HTERT RPE-1 (cell line): Measurements from ENCODE around the gene SPATA13.
"Not testable (repeated sequence)": the region's sequence is repeated elsewhere in the genome, so short reads cannot be mapped to it uniquely, and the experiment has no call there.

Source experiments
- in situ Hi-C: fragments of 300-500 bp; cut with MboI; formaldehyde crosslinking; loops from 4 replicates; pipeline ENCODE4 v1.14.3; 2020; ENCODE audit warnings: low sequenced_read_pairs

The SPATA13 gene

DNA sequence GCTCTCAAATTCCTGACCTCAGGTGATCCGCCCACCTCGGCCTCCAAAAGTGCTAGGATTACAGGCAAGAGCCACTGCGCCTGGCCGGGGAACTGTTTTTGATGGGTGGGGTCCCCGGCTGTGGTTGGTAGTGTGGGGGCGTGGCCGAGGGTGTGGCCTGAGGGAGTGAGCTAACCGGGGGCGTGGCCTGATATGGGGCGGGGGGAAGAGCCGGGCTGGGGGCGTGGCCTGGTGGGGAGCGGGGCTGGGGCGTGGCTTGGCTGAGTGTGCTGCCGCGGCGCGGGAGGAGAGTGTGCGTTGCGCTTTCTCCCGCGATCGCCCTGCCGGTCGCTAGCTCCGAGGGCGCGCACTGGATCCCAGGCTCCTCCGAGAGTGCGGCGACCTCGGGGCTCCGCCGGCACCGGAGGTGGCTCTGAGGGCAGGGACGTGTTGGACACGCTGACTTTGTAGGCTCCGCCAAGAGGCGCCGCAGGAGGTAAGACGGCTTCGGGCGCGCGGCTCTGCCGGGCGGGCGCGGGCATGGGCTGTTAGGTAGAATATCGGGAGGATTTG lies at the start of gene SPATA13:
Gene SPATA13, plus strand, starts transcription at position 263 of the 552 bp plus-strand sequence. CDS start 62,210 bp downstream, outside the sequence.
- in situ Hi-C loops, result no loop called here

DNA sequence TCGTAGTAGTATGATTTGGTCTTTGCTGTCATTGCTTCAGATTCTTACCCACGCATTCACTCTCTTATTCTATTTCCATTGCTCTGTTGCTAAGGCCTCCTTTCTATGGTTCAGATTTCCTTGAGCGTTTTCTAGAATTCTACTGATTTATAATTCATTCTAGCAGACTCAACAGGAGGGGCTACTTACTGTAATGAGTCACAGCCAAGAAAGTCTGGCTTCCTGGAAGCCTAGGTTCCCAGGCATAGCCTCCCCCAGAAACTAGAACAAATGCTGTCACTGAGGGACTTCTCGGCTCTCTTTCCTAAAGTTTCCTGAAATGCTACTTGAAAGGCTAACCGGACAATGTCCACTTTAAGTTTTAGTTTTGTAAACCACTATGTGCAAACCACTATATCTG lies 47.7 kb upstream of the SPATA13 start:
- in situ Hi-C loops, result no loop called here

DNA sequence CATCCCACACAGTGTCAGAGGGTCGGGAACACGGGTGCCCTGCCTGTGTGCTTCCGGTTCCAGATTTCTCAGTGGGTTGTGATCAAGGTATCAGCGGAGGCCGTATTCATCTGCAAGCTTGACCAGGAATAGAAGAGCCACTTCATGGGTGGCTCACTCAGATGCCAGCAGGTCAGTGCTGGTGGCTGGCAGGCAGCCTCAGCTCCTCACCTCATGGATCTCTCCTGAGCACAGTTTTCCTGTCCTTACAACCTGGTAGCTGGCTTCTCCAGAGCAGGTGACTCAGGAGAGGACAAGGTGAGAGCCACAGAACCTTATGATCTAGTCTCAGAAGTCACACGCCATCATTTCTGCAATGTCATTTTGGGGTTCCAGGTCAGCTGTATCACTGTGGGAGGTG lies 44.8 kb upstream of the SPATA13 start:
- in situ Hi-C loops, result no loop called here

DNA sequence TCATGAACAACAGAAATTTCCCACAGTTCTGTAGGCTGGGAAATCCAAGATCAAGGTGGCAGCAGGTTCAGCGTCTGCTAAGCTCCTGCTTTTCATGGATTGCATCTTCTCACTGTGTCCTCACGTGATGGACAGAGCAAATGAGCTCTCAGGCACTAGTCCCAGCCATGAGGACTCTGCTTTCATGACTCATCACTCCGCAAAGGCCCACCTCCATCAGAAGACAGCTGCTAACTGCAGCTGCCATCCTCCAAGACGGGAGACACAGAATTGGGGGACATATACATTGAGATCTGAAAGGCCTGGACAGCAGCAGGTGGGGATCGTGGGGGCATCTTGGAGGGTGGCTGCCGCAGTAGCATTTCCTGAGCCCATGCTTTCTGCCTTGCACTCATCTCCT lies 44.4 kb upstream of the SPATA13 start:
- in situ Hi-C loops, result no loop called here

DNA sequence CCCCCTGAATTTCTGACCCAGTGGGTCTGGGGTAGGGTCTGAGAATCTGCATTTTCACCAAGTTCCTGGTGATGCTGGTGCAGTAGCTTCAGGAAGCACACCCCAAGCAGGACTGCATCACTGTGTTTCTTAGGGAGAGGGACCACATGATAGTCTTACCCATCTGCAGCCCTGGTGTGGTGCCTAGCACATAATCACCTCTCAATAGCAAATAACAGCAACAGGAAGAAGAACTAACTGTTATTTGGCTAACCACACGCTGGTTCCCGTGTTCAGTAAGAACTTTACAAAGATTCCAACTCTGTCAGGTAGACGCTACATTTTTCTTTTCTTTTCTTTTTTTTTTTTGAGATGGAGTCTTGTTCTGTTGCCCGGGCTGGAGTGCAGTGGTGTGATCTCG lies 41.9 kb upstream of the SPATA13 start:
- in situ Hi-C loops, result no loop called here

DNA sequence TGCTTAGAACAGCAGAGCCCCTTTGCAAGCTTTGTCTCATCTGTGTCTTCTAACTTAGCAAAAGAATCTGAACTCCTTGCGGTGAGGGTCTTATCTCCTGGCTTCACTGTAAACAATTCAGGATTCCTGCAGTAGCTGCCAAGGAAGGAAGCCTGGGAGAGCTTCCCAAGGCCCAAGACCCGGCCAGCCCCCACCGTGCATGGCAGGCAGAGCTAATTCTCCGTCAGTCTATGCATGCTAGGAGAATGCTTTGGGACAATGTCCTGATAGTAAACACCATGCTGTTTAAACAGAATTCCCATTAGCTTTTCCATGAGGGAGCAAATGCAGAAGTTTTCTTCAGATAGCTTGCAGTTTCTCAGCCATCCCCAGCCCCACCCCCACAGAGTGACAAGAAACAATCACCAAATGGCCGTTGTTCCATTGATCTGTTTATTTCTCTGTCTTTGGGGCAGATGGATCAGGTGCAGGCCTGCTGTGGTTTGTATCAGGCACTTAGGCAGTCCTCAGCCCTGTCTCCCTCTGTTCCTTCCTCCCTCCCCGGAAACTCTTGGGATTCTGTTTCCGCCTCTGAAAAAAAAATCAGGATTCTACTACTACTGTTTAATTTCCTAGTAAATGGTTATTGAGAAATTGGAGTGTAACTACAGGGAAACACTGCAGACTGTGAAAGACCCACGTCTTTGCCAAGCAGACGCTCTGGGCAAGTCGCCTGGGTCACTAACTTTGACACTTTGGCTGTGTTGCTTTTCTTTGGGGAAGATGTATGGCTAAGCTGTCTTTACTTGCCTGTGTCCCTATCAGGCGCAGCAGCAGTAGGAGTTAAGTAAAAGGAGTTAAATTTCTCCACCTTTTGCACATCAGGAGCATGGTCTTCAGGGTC lies 40.7 kb upstream of the SPATA13 start:
- in situ Hi-C loops, result no loop called here

DNA sequence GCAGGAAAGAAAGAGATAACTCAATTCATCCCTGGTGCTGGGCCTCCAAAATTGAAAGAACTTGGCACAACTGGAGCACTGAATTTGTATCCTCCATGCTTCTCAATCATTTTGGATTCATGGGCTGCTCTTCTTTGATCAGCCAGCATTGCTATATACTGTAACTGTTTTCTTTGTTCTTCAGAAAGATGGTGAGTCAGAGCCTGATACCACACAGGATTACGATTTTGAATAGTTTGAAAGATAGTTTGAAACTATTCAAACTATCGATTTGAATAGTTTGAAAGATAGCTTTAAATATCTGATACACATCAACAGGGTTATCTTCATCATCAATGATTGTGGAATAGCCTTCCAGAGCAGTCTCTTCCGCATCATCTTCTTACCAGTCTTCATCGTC lies 38.5 kb upstream of the SPATA13 start:
- in situ Hi-C loops, result not testable (repeated sequence)

DNA sequence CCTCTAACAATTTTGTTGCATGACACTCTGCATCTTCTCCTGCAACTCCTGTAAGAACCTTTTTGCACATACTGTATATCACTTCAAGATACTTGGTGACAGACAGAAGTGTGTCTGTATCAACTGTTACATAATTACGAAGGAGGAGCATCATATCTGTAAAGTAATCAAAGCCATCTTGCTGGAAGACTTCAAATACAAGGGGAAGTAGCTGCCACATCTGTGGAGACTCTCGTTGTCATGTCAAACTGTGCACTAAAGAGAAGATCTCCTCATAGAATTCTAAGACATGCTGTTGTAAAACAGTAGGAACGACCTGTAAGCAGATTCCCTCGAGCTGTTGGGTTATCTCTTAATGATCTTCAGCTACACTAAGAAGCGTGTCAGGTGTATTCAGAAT lies 38.0 kb upstream of the SPATA13 start:
- in situ Hi-C loops, result no loop called here

DNA sequence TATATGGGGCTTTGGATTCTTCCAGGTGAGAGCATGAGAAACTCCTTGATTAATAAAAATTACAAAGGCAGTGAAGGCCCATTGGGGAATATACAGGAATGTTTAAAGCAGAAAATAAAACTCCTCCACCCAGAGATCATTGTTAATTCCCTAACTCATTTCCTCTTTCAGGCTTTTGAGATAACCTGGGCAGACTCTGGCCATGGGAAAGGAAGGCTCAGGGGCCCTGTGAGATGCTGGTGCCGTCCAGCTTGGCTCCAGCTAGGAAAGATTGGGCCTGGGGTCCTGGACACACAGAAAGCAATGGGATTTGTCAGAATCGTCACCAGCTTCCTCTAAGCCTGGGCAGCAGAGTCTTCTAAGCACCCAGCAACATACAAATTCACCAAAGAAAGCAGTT lies 36.8 kb upstream of the SPATA13 start:
- in situ Hi-C loops, result no loop called here

DNA sequence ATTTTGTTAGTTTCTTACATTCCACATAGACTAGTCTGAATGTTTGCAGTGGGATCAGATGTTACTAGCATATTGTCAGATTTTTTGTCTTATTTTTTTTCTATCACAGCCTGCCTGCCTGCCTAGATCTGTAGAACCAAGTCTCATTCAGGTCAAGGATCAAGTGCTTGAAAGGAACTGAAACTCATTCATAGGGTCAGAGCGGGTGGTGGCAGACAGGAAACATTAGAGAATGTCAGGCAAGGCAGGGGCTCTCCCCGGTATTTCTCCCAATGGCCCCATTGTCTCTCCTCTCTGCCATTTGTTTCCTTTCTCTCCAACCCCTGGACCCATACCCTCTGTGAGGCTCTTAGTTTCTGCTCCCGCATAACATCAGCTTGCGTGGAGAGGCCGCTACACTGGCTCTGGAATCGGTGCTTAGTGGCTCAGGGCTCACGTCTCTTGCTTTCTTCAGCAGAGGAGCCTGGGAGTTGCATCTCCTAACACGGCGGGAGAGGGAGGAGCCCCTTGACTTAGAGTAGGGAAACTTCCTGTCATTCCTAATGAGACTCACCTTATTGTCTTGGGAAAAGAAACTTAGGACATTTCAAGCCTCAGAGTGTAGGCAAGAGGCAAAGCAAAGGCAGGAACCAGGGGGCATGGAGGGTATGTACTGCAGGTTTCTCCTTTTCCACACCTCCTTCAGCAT lies 35.6 kb upstream of the SPATA13 start:
- in situ Hi-C loops, result no loop called here

DNA sequence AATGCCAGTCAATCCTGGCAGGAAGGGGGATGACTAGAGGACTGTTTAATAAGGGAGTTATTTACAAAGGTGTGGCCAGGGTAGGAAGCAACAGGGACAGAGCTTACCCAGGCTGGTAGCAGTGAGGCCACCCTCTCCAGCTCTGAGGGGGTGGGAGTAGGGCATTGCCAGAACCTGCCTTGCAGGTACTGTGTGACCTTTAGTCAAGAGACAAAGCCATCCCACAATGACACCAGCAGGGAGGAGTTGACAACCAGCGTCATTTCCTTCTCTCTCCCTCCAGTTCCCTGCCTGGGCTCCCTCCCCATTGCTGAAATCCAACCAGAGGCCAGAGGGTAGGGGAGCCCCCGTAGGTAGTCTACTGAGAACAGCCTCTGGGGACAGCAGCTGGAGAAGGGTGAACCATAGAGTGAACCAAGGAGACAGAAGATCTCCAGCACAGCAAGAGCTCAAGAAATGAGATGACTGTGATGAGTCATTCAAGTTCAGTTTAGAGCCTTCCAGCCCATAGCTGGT lies 33.3 kb upstream of the SPATA13 start:
- in situ Hi-C loops, result no loop called here

DNA sequence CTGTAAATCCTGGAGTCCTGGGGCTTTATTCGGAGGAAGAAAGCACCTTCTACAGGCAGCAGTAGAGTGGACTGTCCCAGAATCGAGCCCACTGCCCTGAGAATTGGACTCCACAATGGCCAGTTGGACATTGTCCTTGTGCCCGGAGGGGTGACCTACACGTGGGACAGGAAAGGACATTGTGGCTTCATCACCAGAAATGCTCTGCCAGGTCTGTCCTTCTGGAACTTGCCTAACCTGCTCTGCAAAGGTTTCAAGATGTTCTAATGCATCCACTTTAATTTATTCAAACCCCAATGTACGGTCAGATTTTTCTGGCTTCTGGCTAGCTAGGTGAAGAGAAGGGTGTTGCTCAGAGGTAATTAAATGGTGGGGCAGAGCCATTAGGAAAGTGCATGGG lies 32.4 kb upstream of the SPATA13 start:
- in situ Hi-C loops, result no loop called here

DNA sequence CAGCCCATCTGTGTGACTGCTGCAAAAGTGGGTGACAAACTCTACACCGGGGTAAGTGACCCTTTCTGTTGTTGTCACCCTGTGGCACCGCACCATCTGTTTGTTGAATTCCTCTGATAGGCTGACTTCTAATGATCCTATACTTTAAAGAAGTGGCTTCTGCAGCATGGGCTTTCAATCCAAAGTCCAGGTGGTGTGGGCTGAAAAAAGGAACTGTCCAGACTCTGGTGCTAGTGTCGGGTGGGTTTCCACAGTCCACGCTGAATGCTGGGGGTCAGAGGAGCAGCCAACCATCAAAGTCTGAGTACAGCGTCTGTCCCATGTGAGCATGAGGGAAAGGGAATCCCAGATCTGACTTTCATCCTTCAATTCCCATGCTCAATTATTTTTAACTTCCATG lies 31.6 kb upstream of the SPATA13 start:
- in situ Hi-C loops, result no loop called here

DNA sequence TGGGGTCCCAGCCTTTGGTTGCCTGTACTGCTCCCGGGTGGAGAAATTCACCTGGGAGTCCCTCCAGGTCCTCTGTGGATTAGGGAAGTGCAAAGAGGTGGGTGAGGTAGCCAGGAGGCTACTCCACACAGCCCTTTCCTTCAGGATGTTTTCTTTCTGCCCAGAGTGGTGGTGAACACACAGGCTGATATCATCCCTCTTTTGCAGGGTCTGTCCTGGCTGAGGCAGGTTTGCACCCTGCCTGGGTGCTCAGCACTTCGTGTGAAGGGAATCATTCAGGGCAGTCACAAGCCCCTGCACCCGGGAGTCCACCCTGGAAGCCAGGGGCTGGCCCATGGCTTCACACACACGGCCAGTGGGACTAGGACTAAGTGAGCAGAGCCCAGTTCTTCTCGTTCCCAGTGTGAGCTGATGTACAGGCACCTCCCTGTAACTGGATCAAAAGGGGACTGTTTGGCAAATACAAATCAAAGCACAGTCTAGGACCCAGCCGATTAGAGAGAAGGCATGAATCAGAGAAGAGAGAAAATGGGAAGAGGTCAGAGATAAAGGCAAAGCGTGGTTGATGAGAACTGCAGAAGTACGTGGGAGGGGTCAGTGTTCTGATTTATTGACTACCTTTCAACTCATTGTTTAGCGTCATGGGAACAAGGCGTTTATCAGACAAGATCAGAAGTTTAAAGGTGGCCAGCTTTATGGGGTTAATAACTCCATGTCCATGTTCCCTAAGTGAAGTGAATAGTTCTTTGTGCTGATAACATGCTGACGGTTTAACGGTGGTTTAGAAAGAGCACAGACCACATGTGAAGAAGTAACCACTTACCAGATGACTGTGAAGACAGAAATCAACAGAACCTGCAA lies 30.4 kb upstream of the SPATA13 start:
- in situ Hi-C loops, result no loop called here

DNA sequence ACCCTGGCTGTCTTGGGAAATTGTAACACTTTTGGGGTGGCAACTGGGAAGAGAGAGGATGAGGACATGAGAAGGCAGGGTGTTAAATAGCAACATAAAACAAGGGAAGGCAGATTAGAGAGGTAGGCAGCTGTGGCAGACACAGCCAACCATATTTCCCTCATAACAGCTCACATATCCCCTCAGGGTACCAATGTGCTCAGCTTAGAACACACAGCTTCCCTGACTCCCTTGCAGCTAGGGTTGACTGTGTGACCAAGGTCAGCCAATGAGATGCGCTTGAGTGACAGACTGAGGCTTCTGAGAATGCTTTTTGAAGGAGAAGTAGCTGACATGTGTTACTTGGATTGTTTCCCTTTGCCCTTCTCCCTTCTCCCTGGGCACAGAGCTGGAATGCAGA lies 28.8 kb upstream of the SPATA13 start:
- in situ Hi-C loops, result no loop called here

DNA sequence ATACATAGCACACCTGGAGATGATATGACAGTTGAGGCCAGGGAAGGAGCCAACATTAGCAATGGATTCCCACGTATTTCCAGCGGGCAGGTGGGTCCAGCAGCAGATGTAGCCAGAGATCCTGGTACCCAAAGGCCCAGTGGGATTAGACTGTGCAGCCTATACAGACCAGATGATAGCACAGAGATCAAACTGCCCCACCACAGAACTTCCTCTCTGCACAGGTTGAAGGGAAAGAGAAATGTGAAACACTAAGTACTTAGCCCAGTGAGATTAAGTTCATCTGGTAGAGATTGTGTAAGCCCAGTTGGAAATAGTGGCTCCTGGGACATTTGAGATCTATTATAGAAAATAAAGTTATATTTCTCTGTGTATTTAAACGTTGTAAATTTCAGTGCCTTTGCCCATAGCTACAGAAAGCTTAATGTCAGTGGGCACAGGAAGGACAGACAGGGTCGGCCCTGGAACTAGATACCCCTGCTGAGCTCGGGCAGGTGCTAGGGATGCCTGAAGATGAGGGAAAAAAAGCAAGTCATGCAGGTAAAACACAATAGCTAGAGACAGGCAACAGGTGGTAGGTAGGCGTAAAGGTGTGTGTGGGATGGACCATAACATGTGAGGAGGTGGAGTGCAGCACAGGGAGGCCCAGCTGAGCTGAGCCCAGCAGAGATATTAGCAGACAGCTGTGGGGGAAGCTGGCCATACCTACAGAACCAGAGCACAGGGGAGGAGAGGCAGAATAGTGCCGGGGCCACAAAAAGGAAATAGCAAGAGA lies 27.3 kb upstream of the SPATA13 start:
- in situ Hi-C loops, result no loop called here

DNA sequence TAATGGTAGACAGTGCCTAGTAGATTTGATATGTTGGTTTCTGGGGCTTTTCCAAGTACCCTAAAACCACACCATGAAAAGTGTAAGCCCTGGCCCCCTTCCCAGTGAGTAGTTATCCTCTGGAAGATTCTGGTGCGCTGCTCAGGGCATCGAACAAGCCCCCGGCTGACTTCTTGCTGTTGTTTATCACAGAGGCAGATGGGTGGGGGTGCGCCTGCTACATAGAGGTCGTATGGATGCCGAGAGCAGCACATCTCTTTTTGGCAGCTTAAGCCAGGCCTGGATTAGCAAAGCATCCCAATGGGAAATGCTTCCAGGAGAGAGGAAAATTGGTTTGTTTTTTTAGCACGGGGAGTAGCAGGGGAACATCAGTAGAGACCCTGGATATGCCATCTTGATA lies 26.3 kb upstream of the SPATA13 start:
- in situ Hi-C loops, result no loop called here

DNA sequence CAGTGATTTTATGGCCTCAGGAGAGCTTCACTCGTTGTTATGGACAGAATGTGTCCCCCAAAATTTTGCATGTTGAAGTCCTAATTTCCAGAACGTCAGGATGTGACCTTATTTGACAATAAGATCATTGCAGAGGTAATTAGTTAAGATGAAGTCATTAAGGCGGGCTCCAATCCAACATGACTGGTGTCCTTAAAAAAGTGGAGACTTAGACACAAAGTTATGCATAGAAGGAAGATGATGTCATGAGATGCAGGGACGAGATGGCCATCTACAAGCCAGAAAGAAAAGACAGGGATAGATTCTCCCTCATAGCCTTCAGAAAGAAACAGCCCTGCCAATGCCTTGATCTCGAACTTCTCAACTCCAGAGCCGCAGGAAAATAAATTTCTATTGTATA lies 25.8 kb upstream of the SPATA13 start:
- in situ Hi-C loops, result no loop called here

DNA sequence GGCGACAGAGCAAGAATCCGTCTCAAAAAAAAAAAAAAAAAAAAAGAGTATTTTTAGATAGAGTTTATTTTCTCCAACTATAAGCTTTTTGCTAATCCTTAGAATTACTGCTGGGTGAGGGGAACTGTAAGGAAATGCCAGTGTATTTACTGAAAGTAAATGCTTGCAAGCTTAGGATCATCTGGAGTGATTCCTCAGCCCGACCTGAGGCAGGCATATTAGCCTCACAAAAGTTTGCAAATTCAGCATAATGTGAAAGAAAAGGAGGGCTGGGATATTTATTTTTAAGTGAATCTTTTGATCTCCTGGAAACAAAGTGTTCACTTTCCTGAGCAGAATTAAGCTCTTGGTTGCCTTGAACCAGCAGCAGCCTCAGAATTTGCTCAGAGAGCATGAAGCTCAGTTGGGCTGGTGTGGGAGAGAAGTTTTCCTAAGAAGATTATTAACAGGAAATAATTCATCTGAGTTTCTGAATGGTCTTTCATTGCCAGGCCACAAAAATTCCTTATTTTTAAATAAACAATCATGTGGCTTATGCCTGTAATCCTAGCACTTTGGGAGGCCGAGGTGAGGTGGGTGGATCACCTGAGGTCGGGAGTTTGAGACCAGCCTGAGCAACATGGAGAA lies 24.7 kb upstream of the SPATA13 start:
- in situ Hi-C loops, result no loop called here

DNA sequence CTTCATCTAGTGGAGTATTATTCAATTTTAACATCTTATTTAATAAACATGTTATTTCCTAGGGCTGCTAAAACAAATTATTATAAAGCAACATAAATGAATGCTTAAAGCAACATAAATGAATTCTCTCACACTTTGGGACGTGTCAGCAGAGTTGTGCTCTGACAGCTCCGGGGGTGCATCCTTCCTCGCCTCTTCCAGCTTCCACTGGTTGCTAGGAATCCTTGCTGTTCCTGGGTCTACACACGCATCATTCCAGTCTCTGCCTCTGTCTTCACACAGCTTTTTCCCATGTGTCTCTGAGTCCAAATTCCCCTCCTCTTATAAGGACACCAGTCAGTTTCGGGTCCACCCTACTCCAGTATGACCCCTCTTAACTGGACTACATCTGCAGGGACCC lies 21.6 kb upstream of the SPATA13 start:
- in situ Hi-C loops, result no loop called here
